Posterior cingulate gyrus (tissue), 11 donors: ENCODE results near the gene CWF19L1.

Experiments
- DNase-seq, 10 donors: peaks; one replicate each; pipeline versions ENCODE4 v3.0.0 to v3.0.0-alpha.2; 2020 to 2021; ENCODE audit warnings: mixed read lengths in 3 of 10
- intact Hi-C: fragments of 100-400 bp; cut with DNase I; formaldehyde crosslinking; loops from one replicate; pipeline ENCODE4 v1.15.1; 2023

CWF19L1 gene

DNA sequence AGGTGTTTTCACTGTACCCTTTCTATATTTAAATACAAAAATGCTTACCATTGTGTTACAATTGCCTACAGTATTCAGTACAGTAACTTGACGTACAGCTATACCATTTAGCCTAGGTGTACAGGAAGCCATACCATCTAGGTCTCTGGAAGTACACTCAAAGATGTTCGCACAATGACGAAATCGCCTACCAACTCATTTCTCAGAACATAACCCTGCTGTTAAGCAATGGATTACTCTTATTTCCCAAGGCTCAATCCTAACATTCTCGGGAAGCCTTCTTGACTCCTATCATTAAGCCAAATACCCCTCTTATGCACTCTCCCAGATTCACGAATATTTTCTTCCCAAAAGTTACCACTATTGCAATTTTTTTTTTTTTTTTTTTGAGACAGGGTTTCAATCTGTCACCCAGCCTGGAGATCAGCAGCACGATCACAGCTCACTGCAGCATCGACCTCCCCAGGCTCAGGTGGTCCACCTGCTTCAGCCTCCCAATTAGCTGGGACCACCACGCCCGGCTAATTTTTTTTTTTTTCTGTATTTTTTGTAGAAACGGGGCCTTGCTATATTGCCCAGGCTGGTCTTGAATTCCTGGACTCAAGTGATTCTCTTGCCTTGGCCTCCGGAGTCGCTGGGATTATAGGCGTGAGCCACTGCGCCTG lies 1.5 kb downstream of the CWF19L1 start:
- peak in 1 of 10 donors; percentile 58 for DNase-seq
- intact Hi-C loops: no loop called here

DNA sequence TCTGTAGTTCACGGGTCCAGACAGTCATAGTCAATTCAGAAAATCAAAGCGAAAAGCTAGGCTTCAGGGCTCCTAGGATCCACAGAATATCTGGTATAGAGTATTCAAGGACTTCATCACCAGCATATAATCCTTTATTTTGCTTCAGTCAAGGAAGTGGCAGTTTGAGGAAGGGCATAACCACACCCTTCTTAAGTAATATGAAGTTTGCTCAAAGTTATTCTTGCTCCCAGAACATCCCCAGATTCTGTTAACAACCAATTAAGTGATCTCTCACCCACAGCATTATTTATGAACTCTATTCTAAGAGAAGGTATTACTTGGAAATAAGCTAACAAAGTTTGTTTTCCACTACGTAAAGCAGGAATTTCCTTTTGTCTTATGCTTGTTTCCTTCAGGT lies 13.2 kb downstream of the CWF19L1 start:
- intact Hi-C loops: no loop called here
- DNase-seq: no peak

DNA sequence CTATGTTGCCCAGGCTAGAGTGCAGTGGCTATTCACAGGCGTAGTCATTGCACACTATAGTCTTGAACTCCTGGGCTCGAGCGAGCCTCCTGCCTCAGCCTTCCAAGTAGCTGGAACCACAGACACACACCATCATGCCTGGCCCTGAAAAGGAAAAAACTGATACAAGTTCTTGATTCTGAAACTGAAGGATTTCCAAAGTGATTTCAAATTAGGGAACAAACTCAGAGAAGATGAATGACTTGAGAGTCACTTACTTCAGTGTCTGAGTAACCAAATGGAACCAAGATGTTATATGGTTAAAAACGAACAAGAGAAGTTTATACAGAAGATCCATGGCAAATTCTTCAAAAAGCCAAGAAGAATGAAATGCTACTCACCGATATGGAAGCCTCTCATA lies 14.4 kb downstream of the CWF19L1 start:
- no peak for DNase-seq
- intact Hi-C loops: no loop called here

DNA sequence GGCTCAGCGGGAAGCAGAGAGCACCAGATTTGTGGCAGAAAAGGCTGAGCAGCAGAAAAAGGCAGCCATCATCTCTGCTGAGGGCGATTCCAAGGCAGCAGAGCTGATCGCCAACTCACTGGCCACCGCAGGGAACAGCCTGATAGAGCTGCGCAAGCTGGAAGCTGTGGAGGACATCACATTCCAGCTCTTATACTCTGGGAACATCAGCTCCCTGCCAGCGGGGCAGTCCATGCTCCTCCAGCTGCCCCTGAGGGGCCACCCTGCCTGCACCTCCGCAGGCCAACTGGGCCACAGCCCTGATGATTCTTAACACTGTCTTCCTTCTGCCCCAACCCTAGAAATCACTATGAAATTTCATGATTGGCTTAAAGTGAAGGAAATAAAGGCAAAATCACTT lies 18.6 kb downstream of the CWF19L1 start:
- DNase-seq: no peak
- intact Hi-C loops: no loop called here

DNA sequence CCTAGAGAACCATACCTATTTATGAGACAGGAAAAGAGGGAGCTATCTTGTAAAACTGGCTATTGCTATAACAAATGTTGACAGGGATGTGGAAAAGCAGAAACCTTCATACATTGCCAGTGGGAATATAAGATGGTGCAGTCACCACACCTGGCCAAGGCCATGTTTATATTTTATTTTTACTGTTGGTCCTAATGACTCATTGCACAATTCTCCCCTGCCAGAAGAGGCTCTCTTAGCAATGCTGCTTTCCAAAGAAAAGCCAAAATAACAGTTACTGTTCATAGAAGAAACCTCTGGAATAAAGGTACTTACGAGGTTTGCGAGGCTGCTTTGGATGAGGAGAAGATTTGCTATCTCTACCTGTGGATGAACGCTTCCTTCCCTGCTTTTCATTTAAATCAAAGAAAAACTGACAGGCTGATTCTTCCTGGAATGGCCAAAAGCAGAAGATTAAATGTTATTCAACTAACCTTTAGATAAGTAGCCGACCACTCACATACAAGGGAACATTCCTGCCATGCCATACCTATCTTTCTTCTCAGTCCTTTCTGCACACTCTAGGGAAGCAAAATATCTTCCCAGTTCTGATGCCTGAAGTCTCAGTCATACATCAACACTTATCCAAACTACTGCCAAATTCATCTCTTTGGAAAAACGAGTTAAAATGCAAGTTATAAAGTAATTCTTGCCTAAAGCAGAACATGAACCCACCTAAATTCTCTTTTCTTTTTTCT lies 21.8 kb downstream of the CWF19L1 start:
- DNase-seq: no peak
- intact Hi-C loops: no loop called here

DNA sequence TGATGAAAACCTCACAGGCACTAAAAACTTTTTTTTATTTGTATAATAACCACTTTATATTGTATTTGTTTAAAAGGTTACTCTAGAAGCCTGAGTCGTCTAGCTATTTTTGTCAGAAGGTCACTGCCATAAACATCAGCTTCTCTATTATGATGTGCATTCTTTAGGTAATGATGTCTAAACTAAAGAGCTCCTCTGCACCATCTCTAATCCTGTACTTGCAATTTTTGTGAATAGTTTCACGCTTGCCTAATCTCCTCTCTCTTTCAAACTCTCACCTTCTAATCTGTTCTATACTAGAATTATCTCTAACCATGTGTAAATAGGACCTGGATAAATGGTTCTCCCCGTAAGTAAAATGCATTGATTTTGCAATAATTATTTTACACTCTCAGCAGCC lies 27.6 kb downstream of the CWF19L1 start:
- DNase-seq: no peak
- intact Hi-C loops: no loop called here

DNA sequence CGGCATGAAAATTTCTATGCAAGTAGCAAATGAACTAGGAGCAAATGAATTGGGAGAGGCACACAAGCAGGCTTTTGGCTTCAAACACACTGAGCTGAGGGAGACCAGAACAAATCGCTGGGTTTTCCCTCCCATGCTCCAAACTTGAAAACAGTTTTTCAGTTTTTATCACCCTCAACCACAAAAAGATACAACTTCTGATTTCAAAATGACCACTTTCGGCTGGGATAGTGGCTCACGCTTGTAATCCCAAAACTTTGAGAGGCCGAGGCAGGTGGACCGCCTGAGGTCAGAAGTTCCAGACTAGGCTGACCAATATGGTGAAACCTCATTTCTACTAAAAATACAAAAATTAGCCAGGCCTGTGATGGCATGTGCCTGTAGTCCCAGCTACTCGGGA lies 29.0 kb downstream of the CWF19L1 start:
- intact Hi-C loops: no loop called here

DNA sequence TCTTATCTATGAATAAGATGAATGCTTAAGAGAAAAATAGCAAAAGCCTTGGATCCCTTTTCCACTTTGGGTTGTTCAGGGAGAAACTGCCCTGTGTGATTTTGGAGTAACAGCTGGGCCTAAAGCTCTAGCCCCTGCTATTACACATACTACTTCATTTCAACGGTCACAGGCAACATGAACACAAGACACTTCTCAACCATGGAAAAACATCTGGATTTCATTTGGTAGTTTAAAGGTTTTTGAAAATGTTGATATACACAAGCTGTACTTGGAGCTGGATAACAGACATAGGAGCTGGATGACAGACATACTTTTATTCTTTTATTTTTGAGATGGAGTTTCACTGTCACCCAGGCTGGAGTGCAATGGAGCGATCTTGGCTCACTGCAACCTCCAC lies 35.3 kb downstream of the CWF19L1 start:
- DNase-seq: no peak
- intact Hi-C loops: no loop called here

More for the DNA sequence above, 29.0 kb downstream of the CWF19L1 start:
- DNase-seq: no peak

DNA sequence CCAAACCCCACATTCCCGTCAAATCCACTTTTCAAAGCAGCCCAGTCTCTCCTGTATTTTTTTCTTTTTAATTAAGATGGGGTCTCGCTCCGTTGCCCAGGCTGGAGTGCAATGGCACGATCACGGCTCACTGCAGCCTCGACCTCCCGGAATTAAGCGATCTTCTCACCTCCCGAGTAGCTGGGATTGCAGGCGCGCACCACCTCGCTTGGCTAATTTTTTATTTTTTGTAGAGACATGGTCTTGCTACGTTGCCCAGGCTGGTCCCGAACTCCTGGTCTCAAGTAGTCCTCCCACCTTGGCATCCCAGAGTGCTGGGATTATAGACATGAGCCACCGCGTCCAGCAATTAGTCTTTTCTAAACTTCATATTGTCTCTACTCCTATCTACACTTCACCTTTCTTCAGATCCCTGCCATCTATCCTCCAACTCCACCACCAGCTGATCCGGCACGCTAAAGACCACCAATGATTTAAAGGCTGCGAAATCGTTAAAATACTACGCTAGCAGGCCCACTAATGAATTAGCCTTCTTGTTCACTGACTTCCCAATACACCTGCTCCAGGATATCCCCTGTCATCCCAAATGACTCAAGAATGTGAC lies 37.5 kb downstream of the CWF19L1 start:
- no peak for DNase-seq
- intact Hi-C loops: no loop called here

DNA sequence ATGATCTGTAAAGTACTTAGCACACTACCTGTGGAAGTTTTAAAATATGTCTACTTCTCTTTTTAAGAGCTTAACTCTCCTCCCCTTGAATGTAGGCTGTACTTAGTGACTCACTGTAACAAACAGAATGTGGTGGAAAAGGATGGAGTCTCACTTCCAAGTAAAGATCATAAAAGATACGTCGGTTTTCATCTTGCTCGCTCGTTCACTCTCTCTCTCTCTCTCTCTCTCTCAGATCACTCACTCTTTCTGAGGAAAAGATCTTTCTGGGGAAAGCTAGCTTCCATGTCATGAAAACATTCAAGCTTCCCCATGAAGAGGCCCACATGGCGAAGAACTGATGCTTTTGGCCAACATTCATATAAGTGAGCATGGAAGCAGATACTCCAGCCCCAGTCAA lies 43.6 kb downstream of the CWF19L1 start:
- intact Hi-C loops: no loop called here

DNA sequence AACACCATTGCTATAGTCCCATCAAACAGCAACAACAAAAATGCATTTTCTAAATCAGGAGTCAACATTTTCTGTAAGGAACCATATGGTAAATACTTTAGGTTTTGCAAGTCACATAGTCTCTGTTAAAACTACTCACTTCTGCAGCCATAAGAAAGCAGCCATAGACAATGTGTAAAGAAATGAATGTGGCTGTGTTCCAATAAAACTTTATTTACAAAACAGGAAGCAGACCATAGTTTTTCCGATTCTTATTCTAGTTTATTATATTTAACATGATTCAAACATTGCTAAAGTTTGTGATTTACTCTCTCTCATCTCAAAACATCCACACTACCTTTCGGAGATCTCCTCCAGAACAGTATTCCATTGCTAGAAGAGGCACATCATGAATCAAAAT lies 44.9 kb downstream of the CWF19L1 start:
- no peak for DNase-seq
- intact Hi-C loops: no loop called here

More for the DNA sequence above, 43.6 kb downstream of the CWF19L1 start:
- no peak for DNase-seq

DNA sequence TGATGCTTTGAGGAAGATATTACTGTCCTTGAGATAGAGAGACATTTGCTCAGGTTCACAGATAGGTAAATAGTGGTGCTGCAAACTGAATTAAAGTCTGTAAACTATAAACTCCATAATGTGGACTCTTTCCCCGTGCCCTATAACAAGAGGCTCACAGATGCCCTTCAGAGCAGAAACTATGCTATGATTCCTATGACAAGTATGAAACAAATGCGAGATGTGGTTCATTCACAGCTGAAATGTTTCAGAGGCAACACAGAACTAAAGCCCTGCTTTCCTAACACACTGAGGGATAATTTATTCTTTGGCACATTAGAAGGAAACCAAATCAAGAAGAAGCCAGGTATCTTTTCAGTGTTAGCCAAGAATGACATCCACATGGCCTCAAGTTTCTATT lies 51.4 kb downstream of the CWF19L1 start:
- intact Hi-C loops: no loop called here

DNA sequence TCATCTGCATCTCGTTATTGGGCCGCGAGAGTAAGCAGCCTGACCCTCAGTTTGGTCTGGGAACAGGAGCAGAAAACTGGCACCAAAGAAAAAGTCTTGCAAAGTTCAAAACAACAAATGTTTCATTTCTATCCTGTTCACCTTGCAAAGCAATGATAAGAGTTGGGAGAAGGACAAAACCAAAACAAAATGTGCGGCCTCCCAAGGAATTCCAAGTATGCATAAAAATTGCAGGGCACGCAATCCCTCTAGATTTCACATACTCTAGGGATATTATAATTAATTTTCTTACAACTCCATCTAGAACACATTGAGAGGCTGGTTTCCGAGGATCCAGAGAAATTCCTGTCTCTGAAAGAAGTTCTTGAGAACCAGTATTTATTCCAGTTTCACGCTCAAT lies 58.1 kb downstream of the CWF19L1 start:
- intact Hi-C loops: no loop called here
- DNase-seq: no peak

More for the DNA sequence above, 51.4 kb downstream of the CWF19L1 start:
- DNase-seq: no peak

DNA sequence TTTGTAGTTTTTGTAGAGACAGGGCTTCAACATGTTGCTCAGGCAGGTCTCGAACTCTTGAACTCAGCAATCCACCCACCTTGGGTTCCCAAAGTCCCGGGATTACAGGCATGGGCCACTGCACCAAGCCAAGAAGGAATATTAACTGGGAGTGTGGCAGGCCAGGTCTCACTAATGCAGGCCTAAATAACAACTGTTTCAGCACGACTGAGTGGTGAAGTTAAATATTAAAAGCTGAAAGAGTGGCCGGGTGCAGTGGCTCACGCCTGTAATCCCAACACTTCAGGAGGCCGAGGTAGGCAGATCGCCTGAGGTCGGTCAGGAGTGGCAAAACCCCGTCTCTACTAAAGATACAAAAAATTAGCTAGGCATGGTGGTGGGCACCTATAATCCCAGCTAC lies 59.2 kb downstream of the CWF19L1 start:
- intact Hi-C loops: no loop called here
- DNase-seq: no peak

DNA sequence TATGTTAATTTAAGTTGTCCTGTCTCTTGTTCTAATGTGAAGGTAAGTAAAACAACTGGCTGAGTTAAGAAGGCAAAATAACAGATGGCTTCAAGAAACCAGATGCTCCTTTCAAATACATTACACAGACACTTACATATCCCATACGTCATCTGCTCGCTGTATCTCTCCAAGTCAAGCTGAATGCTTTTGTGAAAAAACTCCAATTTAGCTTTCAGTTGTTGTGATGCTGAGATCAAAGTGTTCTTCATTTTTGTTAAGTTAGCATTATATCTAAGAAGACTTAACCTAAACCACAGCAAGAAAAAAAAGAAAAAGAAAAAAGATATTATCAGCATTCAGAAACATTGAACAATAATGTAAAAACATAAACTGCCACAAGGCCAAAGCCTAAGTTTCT lies 63.1 kb downstream of the CWF19L1 start:
- intact Hi-C loops: no loop called here
- DNase-seq: no peak

DNA sequence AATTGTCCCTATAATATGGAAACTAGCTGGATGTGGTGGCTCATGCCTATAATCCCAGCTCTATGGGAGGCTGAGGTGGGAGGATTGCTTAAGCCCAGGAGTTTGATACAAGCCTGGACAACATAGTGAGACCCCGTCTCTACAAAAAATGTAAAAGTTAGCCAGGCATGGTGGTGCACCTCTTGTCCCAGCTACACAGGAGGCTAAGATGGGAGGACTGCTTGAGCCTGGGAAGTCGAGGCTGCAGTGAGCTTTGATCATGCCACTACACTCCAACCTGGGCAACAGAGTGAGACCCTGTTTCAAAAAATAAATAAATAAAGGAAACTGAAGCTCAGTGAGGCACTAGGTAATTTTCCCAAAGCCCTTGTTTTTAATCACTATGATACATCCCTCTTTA lies 65.9 kb downstream of the CWF19L1 start:
- no peak for DNase-seq
- intact Hi-C loops: no loop called here

DNA sequence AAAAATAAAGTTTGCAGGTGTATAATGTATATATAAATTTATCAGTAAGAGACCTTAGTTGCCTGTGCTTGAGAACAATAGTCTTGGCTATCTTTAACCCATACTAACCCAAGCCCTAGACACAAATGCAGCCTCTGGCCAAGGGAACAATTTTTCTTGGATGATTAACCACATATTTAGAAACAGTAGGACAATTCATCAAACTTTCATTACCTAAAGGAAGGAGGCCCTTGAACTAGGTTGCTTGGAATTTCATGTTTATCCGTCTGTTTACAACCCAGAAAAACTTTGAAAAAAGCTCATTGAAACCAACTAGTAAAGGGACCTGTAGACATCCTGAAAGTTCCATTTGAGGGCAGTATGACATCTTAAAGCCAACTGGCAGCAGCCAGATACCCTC lies 72.7 kb downstream of the CWF19L1 start:
- intact Hi-C loops: no loop called here
- no peak for DNase-seq

DNA sequence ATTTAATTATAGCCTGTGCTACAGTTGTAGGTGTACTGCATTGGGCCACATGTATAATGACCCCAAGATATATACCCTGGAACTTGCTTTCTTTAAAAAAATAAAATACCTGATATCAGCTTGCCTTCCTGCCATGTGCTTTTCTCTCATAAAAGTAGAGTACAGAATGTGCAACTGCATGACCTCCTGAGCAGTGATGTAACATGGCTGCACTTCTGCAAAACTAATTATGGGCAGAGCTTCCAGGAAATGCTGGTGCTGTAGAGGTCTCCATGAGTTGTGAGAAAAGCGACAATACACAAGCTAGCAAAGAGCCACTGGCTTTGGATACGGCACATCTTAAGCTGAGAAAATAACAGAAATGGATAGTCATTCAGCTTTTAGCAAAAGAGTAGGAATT lies 75.1 kb downstream of the CWF19L1 start:
- intact Hi-C loops: no loop called here
- no peak for DNase-seq

DNA sequence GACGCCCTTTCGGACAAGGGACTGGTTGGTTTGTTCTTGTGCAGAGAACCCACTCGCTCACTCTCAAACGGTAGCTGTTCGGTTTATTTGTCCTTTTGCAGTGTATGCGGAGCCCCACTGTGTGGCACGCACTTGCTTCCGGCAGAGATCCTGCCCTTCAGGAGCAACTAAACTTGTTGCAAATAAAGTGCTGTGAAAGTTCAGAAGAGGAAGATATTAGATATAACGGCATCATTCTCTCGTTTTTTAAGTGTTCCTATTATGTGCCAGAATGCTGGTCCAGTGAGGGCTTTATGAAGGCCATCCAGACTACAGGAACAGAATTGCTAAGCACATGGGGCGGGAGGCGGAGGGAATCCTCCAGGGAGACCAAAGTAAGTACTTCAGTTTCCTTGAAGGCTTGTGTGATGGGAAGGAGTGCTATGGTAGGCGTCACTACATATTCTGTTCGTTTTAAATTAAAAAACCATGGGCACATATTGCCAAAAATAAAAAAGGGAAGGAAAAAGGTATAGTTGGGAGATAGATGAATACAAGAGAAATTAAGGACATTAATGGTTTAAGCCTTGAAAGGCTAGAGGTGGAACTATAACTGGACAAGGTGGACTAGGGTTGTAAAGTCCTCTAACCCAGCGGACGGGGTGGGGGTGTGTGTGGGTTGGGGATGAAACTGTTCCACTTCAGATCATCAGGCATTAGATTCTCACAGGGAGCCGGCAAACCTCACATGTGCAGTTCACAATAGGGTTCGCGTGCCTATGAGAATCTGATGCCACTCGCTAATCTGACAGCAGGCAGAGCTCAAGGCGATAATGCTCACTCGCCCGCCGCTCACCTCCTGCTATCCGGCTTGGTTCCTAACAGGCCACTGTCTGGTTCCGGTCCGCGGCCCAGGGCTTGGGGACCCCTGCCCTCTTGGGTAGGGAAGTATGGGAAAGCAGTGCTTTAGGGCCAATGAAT lies 80.9 kb downstream of the CWF19L1 start:
- peak in 6 of 10 donors; percentile 16 to 84 (median 45) for DNase-seq
- intact Hi-C loops: loop anchor here (1.0 kb wide), 1 partner anchor 81 kb away; the partner anchor contains the start of gene CWF19L1

DNA sequence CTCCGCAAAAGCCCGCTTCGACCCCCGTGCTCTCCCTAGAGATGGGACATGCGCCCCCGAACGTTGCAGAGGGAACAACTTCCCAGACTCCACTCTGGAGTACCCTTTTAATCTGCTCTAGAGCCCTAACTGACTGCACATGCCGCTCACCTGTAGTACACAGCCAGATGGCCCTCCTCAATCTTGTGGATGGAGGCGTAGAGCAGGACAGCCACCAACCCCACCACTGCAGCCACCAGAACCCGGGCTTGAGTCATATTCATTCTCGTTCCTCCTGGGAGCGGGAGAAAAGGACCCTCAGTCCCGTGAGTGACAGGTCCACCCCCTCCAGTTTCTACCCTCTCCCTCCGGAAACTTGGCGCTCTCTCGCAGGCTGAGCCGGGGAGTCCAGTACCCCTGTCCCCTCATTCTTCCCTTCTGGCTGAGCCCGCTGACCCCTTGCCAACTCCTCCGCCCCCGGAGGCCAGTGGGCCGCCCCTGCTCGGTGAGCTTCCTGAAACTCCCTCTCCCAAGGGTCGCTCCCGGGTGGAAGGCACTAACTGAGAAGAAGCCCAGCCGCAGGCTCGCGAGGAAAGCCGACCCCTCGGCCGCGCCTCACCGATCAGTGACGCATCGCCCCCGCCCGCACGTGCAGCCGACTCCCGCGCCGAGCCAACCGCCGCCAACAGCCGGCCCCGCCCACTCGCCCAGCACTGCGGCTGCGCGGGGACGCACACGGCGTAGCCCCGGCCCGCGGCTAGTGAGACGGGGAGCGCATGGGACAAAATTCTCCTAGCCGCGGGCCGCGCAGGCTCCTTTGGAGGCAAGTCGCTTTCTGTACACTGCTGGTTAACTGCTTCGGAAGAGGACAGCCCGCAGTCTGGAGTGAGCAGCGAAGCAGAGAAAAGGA lies 81.8 kb downstream of the CWF19L1 start, which contains the start of gene ERLIN1:
ERLIN1 (minus strand) TSS at position 666 of the 889 bp plus-strand sequence; CDS start at position 263, 403 bp downstream.
- DNase-seq: peak; percentile 81 to 98 (median 85)
- intact Hi-C loops: loop anchor here (1.0 kb wide), 1 partner anchor 82 kb away; the partner anchor contains the start of gene CWF19L1
